Coronary artery (tissue), 2 donors: ENCODE results near the gene VTI1A.

ENCODE experiments used
- DNase-seq: peaks from one replicate; pipeline ENCODE4 v3.0.0-alpha.2; 2017; ENCODE audit warnings: low spot score
- H3K27ac ChIP-seq, 2 donors: fragments of 200-600 bp; sonication (generic); one replicate each; pipeline ENCODE4 v1.5.1; 2016 to 2019
- H3K4me3 ChIP-seq: fragments of 200-600 bp; sonication (generic); 2 replicates; pipeline ENCODE4 v1.5.1; 2016; ENCODE audit warnings: mild to moderate bottlenecking, moderate library complexity
- TF ChIP-seq, protein P1 (sequence below): fragments of 200-600 bp; sonication (generic); IDR thresholded peaks from one replicate; pipeline ENCODE4 v1.5.1; 2019; ENCODE audit warnings: antibody characterized with exemption

VTI1A gene

GRCh38 chr10:112732277-112732921 is 285.4 kb downstream of the VTI1A start:
- Histone ChIP-seq H3K27ac (no peak overlapping the region), H3K4me3 (no peak overlapping the region)
- no peak for DNase-seq
- TF ChIP-seq, protein P1, sequence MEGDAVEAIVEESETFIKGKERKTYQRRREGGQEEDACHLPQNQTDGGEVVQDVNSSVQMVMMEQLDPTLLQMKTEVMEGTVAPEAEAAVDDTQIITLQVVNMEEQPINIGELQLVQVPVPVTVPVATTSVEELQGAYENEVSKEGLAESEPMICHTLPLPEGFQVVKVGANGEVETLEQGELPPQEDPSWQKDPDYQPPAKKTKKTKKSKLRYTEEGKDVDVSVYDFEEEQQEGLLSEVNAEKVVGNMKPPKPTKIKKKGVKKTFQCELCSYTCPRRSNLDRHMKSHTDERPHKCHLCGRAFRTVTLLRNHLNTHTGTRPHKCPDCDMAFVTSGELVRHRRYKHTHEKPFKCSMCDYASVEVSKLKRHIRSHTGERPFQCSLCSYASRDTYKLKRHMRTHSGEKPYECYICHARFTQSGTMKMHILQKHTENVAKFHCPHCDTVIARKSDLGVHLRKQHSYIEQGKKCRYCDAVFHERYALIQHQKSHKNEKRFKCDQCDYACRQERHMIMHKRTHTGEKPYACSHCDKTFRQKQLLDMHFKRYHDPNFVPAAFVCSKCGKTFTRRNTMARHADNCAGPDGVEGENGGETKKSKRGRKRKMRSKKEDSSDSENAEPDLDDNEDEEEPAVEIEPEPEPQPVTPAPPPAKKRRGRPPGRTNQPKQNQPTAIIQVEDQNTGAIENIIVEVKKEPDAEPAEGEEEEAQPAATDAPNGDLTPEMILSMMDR, result no peak

GRCh38 chr10:112735041-112735695 is 288.2 kb downstream of the VTI1A start:
- TF ChIP-seq, protein P1, result no peak
- H3K27ac ChIP-seq, result no peak overlapping the region
- DNase-seq, result no peak
- no peak overlapping the region for H3K4me3 ChIP-seq

- no peak overlapping the region for H3K27ac ChIP-seq
- TF ChIP-seq, protein P1, result no peak
- H3K4me3 ChIP-seq, result no peak overlapping the region
- DNase-seq, result no peak
Observed at GRCh38 chr10:112738606-112739591, 291.9 kb downstream of the VTI1A start.

DNA sequence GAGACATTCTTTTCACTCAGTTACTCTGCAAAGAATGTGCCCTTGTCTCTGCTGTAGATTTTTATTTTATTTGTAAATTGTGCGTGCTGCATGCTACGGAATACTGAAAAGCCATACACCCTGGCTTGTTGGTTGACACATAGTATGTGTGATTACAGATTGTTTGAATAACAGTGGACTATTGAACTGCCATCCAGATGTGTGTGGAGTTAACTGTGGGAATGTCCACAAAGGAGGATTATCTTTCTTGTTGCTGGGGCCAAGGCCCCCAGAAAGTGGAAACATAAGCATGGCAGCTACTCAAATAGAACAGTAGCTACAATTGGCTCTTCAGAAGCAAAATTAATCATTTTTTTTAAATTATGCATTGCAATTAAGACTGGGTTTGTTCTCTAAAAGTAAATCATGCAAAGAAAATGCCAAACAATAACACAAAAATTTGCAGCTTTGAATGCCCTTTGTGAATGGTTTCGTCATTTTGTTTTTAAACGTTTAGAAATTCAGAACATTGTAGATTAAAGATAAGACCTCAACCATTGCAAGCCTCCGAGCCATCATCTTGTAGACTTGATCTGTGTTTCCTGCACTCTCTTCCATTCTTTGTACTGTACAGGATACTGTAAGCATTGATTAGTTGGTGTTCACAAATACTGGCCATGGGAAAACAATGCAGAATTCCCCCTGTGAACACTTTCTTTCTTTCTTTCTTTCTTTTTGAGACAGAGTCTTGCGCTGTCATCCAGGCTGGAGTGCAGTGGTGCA is 292.8 kb downstream of the VTI1A start:
- TF ChIP-seq, protein P1, result no peak
- DNase-seq, result no peak
- H3K27ac ChIP-seq, result no peak overlapping the region

GRCh38 chr10:112741830-112742402 is 294.9 kb downstream of the VTI1A start:
- no peak for DNase-seq
- Histone ChIP-seq H3K27ac (no peak overlapping the region), H3K4me3 (no peak overlapping the region)
- TF ChIP-seq, protein P1, result no peak

More for the DNA sequence above, 292.8 kb downstream of the VTI1A start:
- H3K4me3 ChIP-seq, result no peak overlapping the region
